ENCODE measurements around the gene SPOUT1. TPM values are rescaled to one million over a fixed set of nuclear protein-coding genes. Genes with fewer than 3 reads are reported as not detected.

Gene SPOUT1
- polyA plus RNA-seq, 3 donors = 25.7 to 29.9 (median 29.3) TPM

- Histone ChIP-seq H3K9me3 (replicated peaks in 1 of 2; ENCODE audit: control insufficient read depth in 1 of 2, insufficient read depth in 1 of 2, low read length in 2 of 2) (no peaks in the 10 kb centered on the region), H4K20me1 (ENCODE audit: insufficient read depth, low read length) (no peaks in the 10 kb centered on the region), H3K4me3 (replicated peaks in 1 of 3; ENCODE audit: low read depth in 2 of 3, low read length in 3 of 3) (no peak overlapping the region), H3K9ac (ENCODE audit: insufficient read depth, low read length, poor library complexity, severe bottlenecking) (no peak overlapping the region), H3K27ac (ENCODE audit: low read depth in 1 of 2, low read length in 2 of 2) (no peak overlapping the region), H3K36me3 (replicated peaks in 1 of 2; ENCODE audit: control insufficient read depth in 1 of 2, insufficient read depth in 2 of 2, low read length in 2 of 2) (peaks cover 52 to 76% of the 10 kb centered on the region in 2 donors), H3K27me3 (ENCODE audit: control insufficient read depth in 2 of 2, insufficient read depth in 2 of 2, low read length in 2 of 2) (no peaks in the 10 kb centered on the region), H2AFZ (ENCODE audit: insufficient read depth, low read depth, low read length, poor library complexity, severe bottlenecking) (no peak overlapping the region), H3K79me2 (ENCODE audit: insufficient read depth, low read length) (peaks cover 14% of the 10 kb centered on the region), H3K4me2 (replicated peaks; ENCODE audit: extremely low read depth, low read length, poor library complexity, severe bottlenecking) (no peak overlapping the region), H3K4me1 (ENCODE audit: control insufficient read depth in 1 of 2, insufficient read depth in 2 of 2, low read length in 2 of 2) (peaks cover 4 to 6% of the 10 kb centered on the region in 2 donors)
- Mint-ChIP-seq H3K27me3 (ENCODE audit: low read depth in 3 of 3) (no peaks in the 10 kb centered on the region), H3K27ac (no peak overlapping the region), H3K4me1 (peaks cover 8% of the 10 kb centered on the region), H3K9me3 (no peaks in the 10 kb centered on the region), H3K4me3 (no peak overlapping the region), H3K36me3 (peaks cover 61 to 79% of the 10 kb centered on the region in 2 donors)
- DNase-seq = no peak
- 98% methylated on average over 6 of the region's 8 CpGs for whole genome bisulfite sequencing (ENCODE audit: insufficient coverage)
- intact Hi-C loops (cut with micrococcal nuclease) = no loop called here
- TF ChIP-seq, protein P1, sequence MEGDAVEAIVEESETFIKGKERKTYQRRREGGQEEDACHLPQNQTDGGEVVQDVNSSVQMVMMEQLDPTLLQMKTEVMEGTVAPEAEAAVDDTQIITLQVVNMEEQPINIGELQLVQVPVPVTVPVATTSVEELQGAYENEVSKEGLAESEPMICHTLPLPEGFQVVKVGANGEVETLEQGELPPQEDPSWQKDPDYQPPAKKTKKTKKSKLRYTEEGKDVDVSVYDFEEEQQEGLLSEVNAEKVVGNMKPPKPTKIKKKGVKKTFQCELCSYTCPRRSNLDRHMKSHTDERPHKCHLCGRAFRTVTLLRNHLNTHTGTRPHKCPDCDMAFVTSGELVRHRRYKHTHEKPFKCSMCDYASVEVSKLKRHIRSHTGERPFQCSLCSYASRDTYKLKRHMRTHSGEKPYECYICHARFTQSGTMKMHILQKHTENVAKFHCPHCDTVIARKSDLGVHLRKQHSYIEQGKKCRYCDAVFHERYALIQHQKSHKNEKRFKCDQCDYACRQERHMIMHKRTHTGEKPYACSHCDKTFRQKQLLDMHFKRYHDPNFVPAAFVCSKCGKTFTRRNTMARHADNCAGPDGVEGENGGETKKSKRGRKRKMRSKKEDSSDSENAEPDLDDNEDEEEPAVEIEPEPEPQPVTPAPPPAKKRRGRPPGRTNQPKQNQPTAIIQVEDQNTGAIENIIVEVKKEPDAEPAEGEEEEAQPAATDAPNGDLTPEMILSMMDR (IDR thresholded peaks at IDR 0.05) = no peak
Measured at GRCh38 chr9:128792978-128793686, 36.5 kb downstream of the SPOUT1 start.

GRCh38 chr9:128792134-128792533 is 37.5 kb downstream of the SPOUT1 start:
- H3K4me2 ChIP-seq (replicated peaks; ENCODE audit: extremely low read depth, low read length, poor library complexity, severe bottlenecking) = no peak overlapping the region
- peaks cover 10 to 14% of the 10 kb centered on the region in 2 donors for H3K4me1 ChIP-seq (ENCODE audit: control insufficient read depth in 1 of 2, insufficient read depth in 2 of 2, low read length in 2 of 2)
- intact Hi-C loops (cut with micrococcal nuclease) = no loop called here
- H3K36me3 ChIP-seq (replicated peaks in 1 of 2; ENCODE audit: control insufficient read depth in 1 of 2, insufficient read depth in 2 of 2, low read length in 2 of 2) = peaks cover 43 to 66% of the 10 kb centered on the region in 2 donors
- TF ChIP-seq, protein P1 (IDR thresholded peaks at IDR 0.05) = no peak
- Mint-ChIP-seq H3K9me3 (no peaks in the 10 kb centered on the region), H3K27ac (no peak overlapping the region), H3K4me3 (no peak overlapping the region), H3K4me1 (peaks cover 14% of the 10 kb centered on the region), H3K27me3 (ENCODE audit: low read depth in 3 of 3) (no peaks in the 10 kb centered on the region), H3K36me3 (peaks cover 53 to 69% of the 10 kb centered on the region in 2 donors)
- WGBS (ENCODE audit: insufficient coverage) = 92% methylated on average over 8 of the region's 9 CpGs
- H2AFZ ChIP-seq (ENCODE audit: insufficient read depth, low read depth, low read length, poor library complexity, severe bottlenecking) = no peak overlapping the region
- H3K9ac ChIP-seq (ENCODE audit: insufficient read depth, low read length, poor library complexity, severe bottlenecking) = no peak overlapping the region
- peaks cover 24% of the 10 kb centered on the region for H3K79me2 ChIP-seq (ENCODE audit: insufficient read depth, low read length)
- no peak for DNase-seq
- H4K20me1 ChIP-seq (ENCODE audit: insufficient read depth, low read length) = no peaks in the 10 kb centered on the region
- no peak overlapping the region for H3K27ac ChIP-seq (ENCODE audit: low read depth in 1 of 2, low read length in 2 of 2)
- no peak overlapping the region for H3K4me3 ChIP-seq (replicated peaks in 1 of 3; ENCODE audit: low read depth in 2 of 3, low read length in 3 of 3)
- no peaks in the 10 kb centered on the region for H3K9me3 ChIP-seq (replicated peaks in 1 of 2; ENCODE audit: control insufficient read depth in 1 of 2, insufficient read depth in 1 of 2, low read length in 2 of 2)
- H3K27me3 ChIP-seq (ENCODE audit: control insufficient read depth in 2 of 2, insufficient read depth in 2 of 2, low read length in 2 of 2) = no peaks in the 10 kb centered on the region

All from CD14-positive monocyte (primary cell).